ENCODE measurements around the gene TCF7L2.
"Not testable (repeated sequence)": the region's sequence is repeated elsewhere in the genome, so short reads cannot be mapped to it uniquely, and the experiment has no call there.

Gene TCF7L2

GRCh38 chr10:113047963-113048781 lies 98.1 kb downstream of the TCF7L2 start:
- no peak for DNase-seq

- DNase-seq, result no peak
Measured at GRCh38 chr10:113049881-113050280, 99.8 kb downstream of the TCF7L2 start.

- DNase-seq, result no peak
Measured at GRCh38 chr10:113052076-113052830, 102.2 kb downstream of the TCF7L2 start.

GRCh38 chr10:113053091-113053490 lies 103.0 kb downstream of the TCF7L2 start:
- DNase-seq, result no peak

GRCh38 chr10:113053881-113054280 lies 103.8 kb downstream of the TCF7L2 start:
- DNase-seq, result no peak

- DNase-seq, result no peak
Measured at GRCh38 chr10:113055458-113055857, 105.4 kb downstream of the TCF7L2 start.

- DNase-seq, result no peak
Measured at GRCh38 chr10:113056030-113056429, 106.0 kb downstream of the TCF7L2 start.

- no peak for DNase-seq
Measured at GRCh38 chr10:113056441-113057021, 106.5 kb downstream of the TCF7L2 start.

GRCh38 chr10:113057948-113058522 lies 108.0 kb downstream of the TCF7L2 start:
- no peak for DNase-seq

- DNase-seq, result peak; percentile 75
Measured at GRCh38 chr10:113058523-113059370, 108.7 kb downstream of the TCF7L2 start.

- DNase-seq, result peak; percentile 77
Measured at GRCh38 chr10:113059371-113059780, 109.3 kb downstream of the TCF7L2 start.

GRCh38 chr10:113060201-113061053 lies 110.4 kb downstream of the TCF7L2 start:
- peak; percentile 65 for DNase-seq

- DNase-seq, result no peak
Measured at GRCh38 chr10:113061054-113061430, 111.0 kb downstream of the TCF7L2 start.

- DNase-seq, result no peak
Measured at GRCh38 chr10:113061557-113061956, 111.5 kb downstream of the TCF7L2 start.

GRCh38 chr10:113063043-113063967 lies 113.3 kb downstream of the TCF7L2 start:
- DNase-seq, result no peak

- no peak for DNase-seq
Measured at GRCh38 chr10:113064039-113064438, 114.0 kb downstream of the TCF7L2 start.

- DNase-seq, result not testable (repeated sequence)
Measured at GRCh38 chr10:113066120-113066519, 116.1 kb downstream of the TCF7L2 start.

- DNase-seq, result no peak
Measured at GRCh38 chr10:113066561-113067312, 116.7 kb downstream of the TCF7L2 start.

GRCh38 chr10:113067501-113067900 lies 117.5 kb downstream of the TCF7L2 start:
- no peak for DNase-seq

Data from retina (tissue), 1 donor.